AG08395 (cell line): ENCODE measurements around the gene ARHGAP24.

Experiments
- DNase-seq: peaks from one replicate; pipeline ENCODE4 v3.0.0; 2012; ENCODE audit warnings: mixed read lengths, low spot score

The ARHGAP24 gene

DNA sequence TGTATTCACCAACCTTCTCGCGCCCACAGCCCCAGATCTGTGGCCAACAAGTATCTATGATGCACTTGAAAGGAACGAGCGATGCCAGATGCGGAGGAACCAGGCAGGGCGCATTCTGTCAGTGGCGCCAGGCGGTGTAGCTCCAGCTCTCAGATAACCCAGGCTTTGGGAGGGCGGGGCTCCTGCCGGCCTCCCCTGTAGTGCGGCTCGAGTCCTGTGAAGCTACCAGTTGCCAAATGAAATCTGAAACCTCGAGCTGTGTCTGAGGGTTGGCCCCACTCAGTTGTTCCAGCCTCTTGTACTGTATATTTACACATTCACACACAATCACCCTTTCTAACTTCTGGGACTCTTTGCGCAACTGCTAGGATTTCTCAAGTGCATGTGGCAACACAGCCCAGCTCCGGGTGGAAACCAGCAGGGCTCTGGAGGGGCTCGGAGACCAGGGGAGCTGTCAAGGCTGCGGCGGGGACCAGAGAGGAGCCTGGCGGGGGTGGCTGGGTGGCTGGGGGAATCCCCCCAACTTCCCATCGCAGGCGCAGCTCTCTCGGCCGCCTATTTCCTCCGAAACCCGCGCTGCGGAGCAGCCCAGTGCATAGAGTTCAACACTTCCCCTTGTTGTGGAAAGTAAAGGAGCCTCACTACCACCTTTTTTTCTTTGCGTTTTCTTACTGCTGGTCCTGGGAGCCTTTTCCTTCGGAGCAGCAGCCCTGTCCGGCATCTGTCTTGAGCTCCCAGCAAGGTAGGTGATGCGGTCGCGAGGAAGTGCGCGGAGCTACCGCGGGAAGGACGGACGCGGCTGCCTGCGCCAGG lies at the start of gene ARHGAP24:
ARHGAP24 (plus strand) TSS at position 333 of the 813 bp plus-strand sequence.
- DNase-seq, result peak; percentile 91

- DNase-seq, result no peak
Observed at GRCh38 chr4:85426366-85426765, 48.6 kb upstream of the ARHGAP24 start.

DNA sequence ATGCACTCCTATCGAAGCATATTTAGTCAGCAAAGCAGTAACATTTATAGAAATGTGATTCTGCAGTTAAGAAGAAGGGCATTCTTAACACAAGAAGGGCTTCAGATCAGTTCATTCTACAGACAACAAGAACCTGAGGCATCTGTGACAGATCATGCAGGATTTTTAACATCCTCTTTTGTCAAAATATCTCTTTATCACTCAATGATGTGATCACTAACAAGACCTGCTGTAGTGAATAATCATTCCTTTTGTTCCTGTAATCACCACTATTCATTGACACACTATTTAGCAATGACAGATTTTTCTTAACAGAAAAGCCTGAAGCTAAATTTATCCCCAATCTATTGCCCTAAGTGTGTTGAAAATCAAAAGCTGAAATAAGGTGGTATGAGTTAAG lies 47.8 kb upstream of the ARHGAP24 start:
- no peak for DNase-seq

DNA sequence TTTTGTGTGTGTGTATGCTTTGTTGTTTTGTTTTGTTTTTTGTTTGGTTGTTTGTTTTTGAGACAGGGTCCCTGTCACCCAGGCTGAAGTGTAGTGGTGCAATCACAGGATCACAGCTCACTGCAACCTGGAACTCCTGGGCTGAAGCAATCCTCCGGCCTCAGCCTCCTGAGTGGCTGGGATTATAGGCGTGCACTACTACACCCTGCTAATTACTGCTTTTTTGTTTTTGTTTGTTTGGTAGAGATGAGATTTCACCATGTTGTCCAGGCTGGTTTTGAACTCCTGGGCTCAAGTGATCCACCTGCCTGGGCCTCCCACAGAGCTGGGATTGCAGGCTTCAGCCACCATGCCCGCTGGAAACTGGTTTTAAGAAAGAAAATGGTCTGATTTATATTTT lies 44.7 kb upstream of the ARHGAP24 start:
- no peak for DNase-seq

GRCh38 chr4:85430697-85431096 lies 44.3 kb upstream of the ARHGAP24 start:
- DNase-seq, result no peak

GRCh38 chr4:85431156-85431555 lies 43.8 kb upstream of the ARHGAP24 start:
- DNase-seq, result no peak

DNA sequence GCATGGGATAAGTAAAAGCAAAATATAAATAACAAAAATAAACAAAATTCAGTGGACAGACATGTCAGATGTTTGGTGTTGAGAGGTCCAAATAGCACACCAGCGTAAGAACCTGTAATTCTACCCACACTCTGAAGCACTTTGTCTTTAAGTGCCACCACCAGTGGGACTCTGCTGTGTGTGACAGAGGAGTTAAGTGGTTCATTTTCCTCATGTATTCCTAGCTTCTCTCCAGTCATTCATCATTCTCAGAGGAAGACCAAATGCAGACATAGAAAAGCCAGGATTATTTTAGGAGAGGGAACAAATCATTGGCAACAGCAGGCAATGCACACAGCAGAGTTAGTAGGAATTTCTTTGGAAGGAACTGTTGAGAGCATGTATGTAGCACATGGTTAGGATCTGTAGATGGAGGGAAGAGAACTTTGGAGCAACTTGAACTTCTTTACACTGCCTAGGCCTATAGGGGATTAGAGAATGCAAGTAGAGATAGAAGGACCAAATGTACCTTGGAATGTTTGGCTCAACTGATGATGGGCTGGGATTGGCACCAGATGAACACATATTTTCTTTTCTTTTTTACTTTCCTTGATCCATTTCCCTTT lies 43.0 kb upstream of the ARHGAP24 start:
- no peak for DNase-seq

- DNase-seq, result no peak
Observed at GRCh38 chr4:85445050-85445639, 29.8 kb upstream of the ARHGAP24 start.

- DNase-seq, result no peak
Observed at GRCh38 chr4:85446141-85446861, 28.6 kb upstream of the ARHGAP24 start.

DNA sequence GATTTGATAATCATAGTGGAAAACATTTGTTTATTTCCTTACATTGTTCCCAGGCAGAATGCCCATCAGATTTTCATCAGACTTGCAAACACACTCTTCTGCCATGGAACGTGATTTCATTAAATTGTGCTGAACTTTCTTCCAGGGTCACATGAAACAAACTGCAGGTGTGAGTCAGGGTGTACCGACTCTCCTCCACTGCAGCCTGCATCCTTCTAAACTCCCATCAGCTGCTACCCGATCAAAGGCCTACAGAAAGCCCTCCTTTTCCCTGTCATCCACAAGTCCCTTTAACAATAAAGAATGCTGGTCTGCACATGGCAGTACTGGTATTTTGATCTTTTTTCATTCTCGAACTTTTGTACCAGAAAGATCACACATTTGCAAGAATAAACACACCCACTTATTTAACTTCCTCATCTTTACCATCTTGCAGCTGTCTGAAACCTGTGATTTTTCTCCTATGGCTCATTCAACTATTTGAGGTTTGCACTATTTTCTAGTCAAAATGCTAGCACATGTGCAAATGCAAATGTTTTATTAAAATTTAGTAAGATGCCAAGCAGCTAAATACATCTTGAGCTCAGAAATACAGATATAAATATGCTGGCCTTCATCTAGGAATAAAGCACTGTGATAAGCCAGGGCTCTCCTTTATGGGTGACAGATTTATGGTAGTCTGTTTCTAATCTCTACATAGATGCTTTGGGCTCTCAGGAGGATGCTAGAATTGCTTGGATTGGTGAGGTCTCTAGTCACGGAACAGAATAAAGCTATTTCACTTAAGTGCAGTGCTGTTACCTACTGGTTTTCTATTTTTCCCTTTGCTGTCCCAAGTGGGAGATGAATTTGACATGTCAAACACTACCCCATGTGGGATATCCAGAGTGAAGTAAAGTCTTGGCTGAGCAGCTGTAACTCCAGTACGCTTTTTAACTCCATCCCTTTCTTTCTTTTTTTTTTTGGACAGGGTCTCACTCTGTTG lies 25.8 kb upstream of the ARHGAP24 start:
- no peak for DNase-seq

DNA sequence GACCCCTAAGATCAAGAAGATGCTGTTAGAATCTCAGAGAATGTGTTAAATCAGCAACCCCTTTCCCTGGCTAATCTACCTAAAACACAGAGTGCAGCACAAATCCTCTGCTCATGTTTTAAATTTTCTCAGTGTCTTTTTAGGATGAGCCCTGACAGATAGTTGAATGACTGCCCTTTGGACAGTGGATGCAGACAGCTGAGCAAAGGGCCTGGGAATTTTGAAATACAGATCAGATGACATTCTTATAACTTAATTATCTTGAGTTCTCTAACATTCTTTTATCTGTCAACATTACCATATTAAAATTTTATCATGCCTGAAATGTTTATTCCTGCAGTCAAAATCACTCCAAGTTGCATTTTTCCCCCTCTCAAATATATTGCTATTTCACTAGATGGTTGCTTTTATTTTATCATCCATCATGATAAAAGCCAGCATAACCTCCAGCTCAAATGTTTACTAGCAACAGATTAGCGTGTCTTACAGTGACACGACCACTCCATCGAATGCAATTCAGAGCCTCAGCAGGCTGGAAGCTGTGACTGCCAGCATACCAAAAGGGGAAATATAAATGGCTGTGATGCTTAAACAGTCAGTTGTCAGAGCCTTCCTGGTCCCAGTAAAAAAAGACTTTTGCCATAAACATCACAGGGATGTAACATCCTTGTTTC lies 22.8 kb upstream of the ARHGAP24 start:
- no peak for DNase-seq

DNA sequence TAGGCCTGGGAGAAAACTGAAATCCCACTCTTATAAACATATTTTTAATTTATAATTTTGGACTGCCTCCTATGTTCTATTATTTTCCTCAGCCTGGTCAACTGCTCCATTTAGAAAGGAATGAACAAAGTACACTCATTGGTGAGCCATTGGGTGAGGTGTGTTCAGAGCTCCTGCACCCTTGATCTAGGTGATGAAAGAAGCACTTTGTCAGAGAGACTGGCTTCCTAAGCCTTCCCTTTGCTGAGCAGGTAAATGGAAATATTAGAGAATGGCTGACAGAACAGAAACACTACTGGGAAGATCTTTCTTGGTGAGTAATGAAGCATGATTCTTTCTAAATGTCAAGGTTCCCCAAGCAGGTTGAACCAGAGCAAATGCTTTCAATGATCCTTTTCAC lies 19.0 kb upstream of the ARHGAP24 start:
- DNase-seq, result no peak

- no peak for DNase-seq
Observed at GRCh38 chr4:85457752-85458467, 17.0 kb upstream of the ARHGAP24 start.

DNA sequence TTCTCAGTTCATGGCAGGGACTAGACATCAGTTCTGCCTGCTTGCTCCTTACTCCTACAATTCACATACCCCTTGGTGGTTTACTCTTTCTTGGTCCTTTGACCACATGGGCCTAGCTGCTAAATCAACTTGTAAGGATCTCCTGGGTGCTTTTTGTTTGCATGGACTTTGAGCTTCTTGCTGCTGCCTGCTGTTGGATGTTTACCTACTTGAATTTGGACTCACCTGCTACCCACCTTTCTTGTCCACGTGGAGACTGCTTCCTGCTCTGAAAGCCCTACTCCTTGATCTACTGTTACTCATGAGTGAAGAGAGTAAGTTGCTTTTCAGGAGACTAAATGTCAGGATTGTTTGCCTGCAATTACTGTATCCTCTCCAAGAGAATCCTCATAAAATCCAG lies 15.2 kb upstream of the ARHGAP24 start:
- no peak for DNase-seq

DNA sequence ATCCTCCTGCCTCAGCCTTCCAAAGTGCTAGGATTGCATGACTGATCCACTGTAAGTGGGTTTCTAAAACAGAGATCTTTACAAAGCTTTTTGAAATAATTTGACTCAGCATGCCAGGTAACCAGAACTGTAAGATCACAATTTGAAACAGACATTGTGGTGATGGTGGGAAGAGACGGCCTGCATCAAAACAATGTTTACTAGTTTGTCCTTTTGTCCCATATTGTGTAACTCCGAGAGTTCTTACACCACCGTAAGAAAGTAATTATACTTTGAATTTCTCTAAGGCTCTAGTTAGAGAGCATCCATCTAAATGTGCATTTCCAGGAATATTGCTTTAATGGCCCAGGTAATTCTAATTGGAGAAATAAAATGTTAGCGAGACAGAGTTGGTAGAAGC lies 594 bp upstream of the ARHGAP24 start:
- no peak for DNase-seq

DNA sequence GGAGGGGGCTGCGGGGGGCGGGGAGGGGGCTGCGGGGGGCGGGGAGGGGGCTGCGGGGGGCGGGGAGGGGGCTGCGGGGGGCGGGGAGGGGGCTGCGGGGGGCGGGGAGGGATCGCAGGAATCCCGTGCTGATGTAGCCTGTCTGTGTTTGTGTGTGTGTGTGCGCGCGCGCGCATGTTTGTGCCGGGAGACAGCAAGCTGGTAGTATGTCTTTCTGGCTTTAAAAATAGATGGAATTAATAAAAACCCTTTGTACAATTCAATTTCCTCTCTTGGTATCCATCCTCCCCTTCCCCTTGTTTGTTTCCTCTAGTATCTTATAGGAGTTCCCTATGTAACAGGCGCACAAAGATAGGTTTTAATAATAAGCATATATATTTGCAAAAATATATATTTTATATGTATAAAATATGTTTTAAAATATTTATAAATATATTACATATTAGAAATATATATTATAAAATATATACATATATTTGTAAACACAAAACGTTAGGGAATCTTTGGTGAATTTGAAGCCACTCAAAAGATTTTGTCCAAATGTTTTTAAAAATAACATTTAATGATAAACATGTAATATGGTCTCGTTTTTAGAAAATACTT lies 782 bp downstream of the ARHGAP24 start:
- DNase-seq, result no peak

DNA sequence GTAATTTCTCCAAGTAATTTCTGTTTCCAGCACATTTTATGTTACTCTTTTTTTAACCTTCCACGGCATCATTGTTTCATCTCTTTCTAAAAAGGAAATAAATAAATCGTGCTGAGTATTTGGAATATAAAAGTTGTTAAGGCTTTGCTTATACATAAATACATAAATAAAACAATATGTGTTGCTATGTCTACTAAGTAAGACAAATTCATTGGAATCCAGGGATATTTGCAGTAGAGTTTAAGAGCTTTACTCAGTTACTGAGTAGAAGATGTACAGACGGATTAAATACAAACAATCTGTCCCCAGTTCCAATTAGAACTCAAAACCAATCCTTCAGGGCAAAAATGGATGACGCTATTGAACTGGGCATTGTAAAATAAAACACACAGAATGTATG lies 1.4 kb downstream of the ARHGAP24 start:
- DNase-seq, result no peak

GRCh38 chr4:85477534-85477933 lies 2.6 kb downstream of the ARHGAP24 start:
- DNase-seq, result no peak

- DNase-seq, result peak; percentile 57
Observed at GRCh38 chr4:85478576-85478975, 3.6 kb downstream of the ARHGAP24 start.
